DOHH2 (cell line): ENCODE measurements around the gene MBOAT7.

Experiments used
- H3F3A ChIP-seq: fragments of 200-600 bp; sonication (generic), shearing (Covaris generic); 2 replicates; pipeline ENCODE4 v1.6.0; 2016; ENCODE audit warnings: antibody characterized with exemption, mild to moderate bottlenecking; ENCODE audit not compliant: control insufficient read depth, insufficient read depth
- H3K27ac ChIP-seq: fragments of 200-600 bp; sonication (generic); 2 replicates; pipeline ENCODE4 v1.5.1; 2014; ENCODE audit warnings: low read depth, mild to moderate bottlenecking, low read length, moderate library complexity
- H3K27me3 ChIP-seq: fragments of 200-600 bp; sonication (generic); 2 replicates; pipeline ENCODE4 v1.6.1; 2014; ENCODE audit warnings: mild to moderate bottlenecking, low read length, mixed read lengths; ENCODE audit not compliant: control insufficient read depth
- H3K36me3 ChIP-seq: fragments of 200-600 bp; sonication (generic); 2 replicates; pipeline ENCODE4 v1.6.1; 2014; ENCODE audit warnings: mild to moderate bottlenecking, low read length, moderate library complexity, mixed read lengths; ENCODE audit not compliant: control insufficient read depth
- H3K4me1 ChIP-seq: fragments of 200-600 bp; sonication (generic); 2 replicates; pipeline ENCODE4 v1.6.1; 2014; ENCODE audit warnings: mild to moderate bottlenecking, low read length, mixed read lengths; ENCODE audit not compliant: control insufficient read depth
- H3K4me2 ChIP-seq: fragments of 200-600 bp; sonication (generic); 2 replicates; pipeline ENCODE4 v1.6.0; 2014; ENCODE audit warnings: mild to moderate bottlenecking, low read length, moderate library complexity
- H3K4me3 ChIP-seq: fragments of 200-600 bp; sonication (generic); 2 replicates; pipeline ENCODE4 v1.5.1; 2014; ENCODE audit warnings: mild to moderate bottlenecking, low read length, mixed read lengths
- H3K79me2 ChIP-seq: fragments of 200-600 bp; sonication (generic); 2 replicates; pipeline ENCODE4 v1.6.1; 2014; ENCODE audit warnings: mild to moderate bottlenecking, low read length, mixed read lengths; ENCODE audit not compliant: control insufficient read depth
- H3K9me2 ChIP-seq: fragments of 200-600 bp; sonication (generic); replicated peaks from 2 replicates; pipeline ENCODE4 v1.6.1; 2014; ENCODE audit warnings: mild to moderate bottlenecking, low read length, mixed read lengths; ENCODE audit not compliant: control insufficient read depth
- H3K9me3 ChIP-seq: fragments of 200-600 bp; sonication (generic); 2 replicates; pipeline ENCODE4 v1.6.1; 2014; ENCODE audit warnings: antibody characterized with exemption, low read length, mixed read lengths; ENCODE audit not compliant: control insufficient read depth, insufficient read depth
- H4K20me1 ChIP-seq: fragments of 200-600 bp; sonication (generic); 2 replicates; pipeline ENCODE4 v1.6.0; 2014; ENCODE audit warnings: low read depth, mild to moderate bottlenecking, antibody characterized with exemption, low read length, moderate library complexity; ENCODE audit not compliant: control insufficient read depth, insufficient read depth
- EZH2phosphoT487 ChIP-seq: fragments of 200-600 bp; sonication (generic); IDR thresholded peaks from 2 replicates; pipeline ENCODE4 v1.6.1; 2017; ENCODE audit warnings: borderline replicate concordance, mild to moderate bottlenecking, antibody characterized with exemption, low read length, moderate library complexity, mixed read lengths
- TF ChIP-seq, protein P1 (sequence below): fragments of 200-600 bp; sonication (generic); IDR thresholded peaks from one replicate; pipeline ENCODE4 v1.5.1; 2014; ENCODE audit warnings: antibody characterized with exemption, mild to moderate bottlenecking, low read depth, low read length; ENCODE audit not compliant: poor library complexity, severe bottlenecking

MBOAT7 gene

DNA sequence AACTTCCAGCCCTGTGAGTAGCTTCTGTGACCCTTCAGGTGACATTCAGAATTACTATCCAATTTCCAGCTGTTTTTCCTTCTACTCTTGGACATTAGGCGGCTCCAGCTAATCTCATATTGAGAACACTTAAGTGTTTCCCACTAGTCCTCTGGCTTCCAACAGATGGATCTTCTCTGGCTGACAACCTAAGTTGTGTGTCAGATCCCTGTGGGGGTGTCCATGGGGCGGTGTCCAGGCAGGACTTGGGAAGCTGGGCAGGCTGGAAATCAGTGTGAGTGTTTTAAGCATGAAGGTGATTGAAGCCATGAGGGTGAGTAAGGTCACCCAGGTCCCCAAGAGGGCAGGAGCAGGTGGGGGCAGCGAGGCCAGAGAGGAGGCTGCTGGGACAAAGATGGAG lies 41.7 kb downstream of the MBOAT7 start:
- Histone ChIP-seq H3K4me3 (no peak overlapping the region), H3K9me3 (no peaks in the 10 kb centered on the region), H3K27ac (no peak overlapping the region), H3F3A (no peaks in the 10 kb centered on the region), H3K9me2 (no peaks in the 10 kb centered on the region), H3K27me3 (no peaks in the 10 kb centered on the region), H3K79me2 (peaks cover 4% of the 10 kb centered on the region; the same call in 1 of the 2 replicates), H3K36me3 (peaks cover 96% of the 10 kb centered on the region), H3K4me1 (no peaks in the 10 kb centered on the region), H3K4me2 (no peak overlapping the region), H4K20me1 (no peaks in the 10 kb centered on the region; the same call in 1 of the 2 replicates)
- TF ChIP-seq EZH2phosphoT487, result no peak
- TF ChIP-seq, protein P1, sequence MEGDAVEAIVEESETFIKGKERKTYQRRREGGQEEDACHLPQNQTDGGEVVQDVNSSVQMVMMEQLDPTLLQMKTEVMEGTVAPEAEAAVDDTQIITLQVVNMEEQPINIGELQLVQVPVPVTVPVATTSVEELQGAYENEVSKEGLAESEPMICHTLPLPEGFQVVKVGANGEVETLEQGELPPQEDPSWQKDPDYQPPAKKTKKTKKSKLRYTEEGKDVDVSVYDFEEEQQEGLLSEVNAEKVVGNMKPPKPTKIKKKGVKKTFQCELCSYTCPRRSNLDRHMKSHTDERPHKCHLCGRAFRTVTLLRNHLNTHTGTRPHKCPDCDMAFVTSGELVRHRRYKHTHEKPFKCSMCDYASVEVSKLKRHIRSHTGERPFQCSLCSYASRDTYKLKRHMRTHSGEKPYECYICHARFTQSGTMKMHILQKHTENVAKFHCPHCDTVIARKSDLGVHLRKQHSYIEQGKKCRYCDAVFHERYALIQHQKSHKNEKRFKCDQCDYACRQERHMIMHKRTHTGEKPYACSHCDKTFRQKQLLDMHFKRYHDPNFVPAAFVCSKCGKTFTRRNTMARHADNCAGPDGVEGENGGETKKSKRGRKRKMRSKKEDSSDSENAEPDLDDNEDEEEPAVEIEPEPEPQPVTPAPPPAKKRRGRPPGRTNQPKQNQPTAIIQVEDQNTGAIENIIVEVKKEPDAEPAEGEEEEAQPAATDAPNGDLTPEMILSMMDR, result no peak

DNA sequence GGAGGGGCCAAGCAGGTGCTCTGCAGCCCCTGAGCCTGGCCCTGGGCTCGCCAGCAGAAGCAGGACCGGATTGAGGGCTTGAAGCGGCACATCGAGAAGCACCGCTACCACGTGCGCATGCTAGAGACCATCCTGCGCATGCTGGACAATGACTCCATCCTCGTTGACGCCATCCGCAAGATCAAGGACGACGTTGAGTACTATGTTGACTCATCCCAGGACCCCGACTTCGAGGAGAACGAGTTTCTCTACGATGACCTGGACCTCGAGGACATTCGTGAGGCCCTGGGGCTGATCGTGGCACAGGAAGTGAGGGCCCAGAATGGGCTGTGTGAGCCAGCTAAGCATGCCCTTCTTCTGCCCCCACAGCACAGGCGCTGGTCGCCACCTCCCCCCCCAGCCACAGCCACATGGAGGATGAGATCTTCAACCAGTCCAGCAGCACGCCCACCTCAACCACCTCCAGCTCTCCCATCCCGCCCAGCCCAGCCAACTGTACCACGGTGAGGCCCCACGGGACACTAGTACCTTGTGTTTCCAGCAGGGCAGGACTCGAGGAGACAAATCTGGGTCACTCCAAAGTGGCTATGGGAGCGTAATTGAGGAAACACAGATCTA lies 43.7 kb downstream of the MBOAT7 start:
- Histone ChIP-seq H3K4me1 (no peaks in the 10 kb centered on the region), H3F3A (no peaks in the 10 kb centered on the region), H3K4me3 (no peak overlapping the region), H3K4me2 (no peak overlapping the region), H3K27ac (no peak overlapping the region), H3K9me2 (no peaks in the 10 kb centered on the region), H4K20me1 (no peaks in the 10 kb centered on the region; the same call in 1 of the 2 replicates), H3K9me3 (no peaks in the 10 kb centered on the region), H3K27me3 (no peaks in the 10 kb centered on the region), H3K79me2 (peaks cover 24% of the 10 kb centered on the region), H3K36me3 (peaks cover 96% of the 10 kb centered on the region)
- TF ChIP-seq, protein P1, result no peak
- TF ChIP-seq EZH2phosphoT487, result no peak

DNA sequence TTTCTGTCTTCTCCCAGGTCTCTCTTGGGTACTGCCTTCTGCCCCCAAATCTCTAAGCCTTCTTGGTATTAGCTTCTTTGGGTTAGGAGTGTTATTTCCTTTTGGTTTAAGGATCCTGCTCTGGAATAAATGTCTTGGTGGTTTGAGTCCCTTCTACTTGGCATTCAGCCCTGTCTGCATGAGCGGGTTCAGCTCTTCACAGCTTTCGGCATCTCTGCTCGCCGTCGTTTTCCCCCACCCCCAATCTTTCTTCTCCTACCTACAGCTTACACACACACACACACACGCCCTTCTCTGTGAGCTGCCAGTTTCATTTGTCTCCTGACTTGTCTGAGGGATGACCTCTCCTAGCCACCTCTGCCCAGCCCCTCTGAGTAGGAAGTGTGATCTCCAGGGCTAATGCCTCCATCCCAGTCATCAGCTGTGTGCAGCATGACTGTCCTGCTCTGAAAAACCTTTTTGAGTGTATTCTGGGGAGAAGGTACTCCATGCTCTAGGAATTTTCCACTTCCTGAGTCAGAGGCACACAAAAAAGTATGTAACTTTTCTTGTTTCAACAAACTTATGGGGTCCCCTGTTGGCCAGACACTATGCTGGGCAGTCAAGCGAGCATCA lies 47.1 kb downstream of the MBOAT7 start:
- peaks cover 55% of the 10 kb centered on the region for H3K79me2 ChIP-seq
- H3K4me1 ChIP-seq, result peaks cover 10% of the 10 kb centered on the region
- H3K9me2 ChIP-seq, result no peaks in the 10 kb centered on the region
- H3K27me3 ChIP-seq, result no peaks in the 10 kb centered on the region
- TF ChIP-seq EZH2phosphoT487, result no peak
- TF ChIP-seq, protein P1, result no peak
- H3K4me3 ChIP-seq, result no peak overlapping the region
- no peaks in the 10 kb centered on the region for H3K9me3 ChIP-seq
- peaks cover 88% of the 10 kb centered on the region for H3K36me3 ChIP-seq
- no peak overlapping the region for H3K4me2 ChIP-seq
- no peaks in the 10 kb centered on the region for H3F3A ChIP-seq
- H3K27ac ChIP-seq, result no peak overlapping the region
- 0 out of 2 replicates have a peak, but pooled peaks cover 9% of the 10 kb centered on the region for H4K20me1 ChIP-seq
